NCI-H187 (cell line): ENCODE data around the gene NCKAP5.

Experiments used
- DNase-seq, 2 experiments: peaks; one replicate each; lab custom pipeline; 2025; lab: John Stamatoyannopoulos, UW

The NCKAP5 gene

DNA sequence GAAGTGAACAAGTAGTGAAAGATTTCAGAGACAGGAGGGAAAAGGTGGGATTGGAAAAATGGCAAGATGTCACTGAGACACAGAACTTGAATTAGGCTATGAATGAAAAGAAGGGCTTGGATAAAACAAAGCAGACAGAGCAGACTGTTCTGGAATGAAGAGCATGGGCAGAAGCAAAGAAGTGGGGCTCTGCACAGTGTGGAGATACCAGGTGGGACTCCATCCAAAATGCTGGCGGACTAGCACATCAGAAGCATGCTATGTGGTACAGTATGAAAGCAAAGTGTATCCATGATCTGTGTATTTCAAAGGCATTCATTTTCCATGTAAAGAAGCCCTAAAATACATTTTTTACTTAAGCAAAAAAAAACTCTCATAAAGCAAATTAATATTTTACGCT is 487.4 kb downstream of the NCKAP5 start:
- DNase-seq: no peak

DNA sequence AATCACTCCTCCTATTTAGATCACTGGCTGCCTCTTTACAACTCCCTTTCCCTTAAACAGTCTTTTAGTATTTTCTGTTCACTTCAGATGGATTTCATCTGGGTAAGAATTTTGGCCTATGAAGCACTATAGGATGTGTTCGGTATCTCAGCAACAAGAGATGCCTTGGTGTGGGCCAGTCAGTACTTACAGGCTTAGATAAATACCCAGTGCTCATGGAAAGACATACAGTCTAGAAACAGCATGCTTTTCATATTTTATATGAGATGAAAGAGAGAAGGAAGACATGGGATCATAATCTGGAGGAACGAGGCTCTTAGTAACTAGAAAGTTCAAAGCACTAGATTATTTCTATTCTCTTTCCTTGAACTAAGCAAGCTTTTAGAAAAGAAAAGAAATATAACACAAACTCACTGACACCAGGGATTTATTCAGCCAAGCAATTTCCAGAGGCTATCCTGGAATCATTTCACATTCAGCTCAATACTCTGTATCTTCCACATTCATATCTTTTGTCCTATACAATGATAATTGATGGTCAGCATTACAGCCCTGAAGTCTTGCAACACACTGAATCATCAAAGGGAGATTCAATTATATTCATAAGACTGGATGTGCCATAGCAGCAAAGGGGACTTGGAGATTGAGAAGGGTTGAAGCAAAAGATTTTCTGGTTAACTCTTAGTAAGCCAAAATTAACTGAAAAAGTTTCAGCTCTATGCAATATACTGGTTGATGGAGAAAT is 489.4 kb downstream of the NCKAP5 start:
- DNase-seq: no peak

DNA sequence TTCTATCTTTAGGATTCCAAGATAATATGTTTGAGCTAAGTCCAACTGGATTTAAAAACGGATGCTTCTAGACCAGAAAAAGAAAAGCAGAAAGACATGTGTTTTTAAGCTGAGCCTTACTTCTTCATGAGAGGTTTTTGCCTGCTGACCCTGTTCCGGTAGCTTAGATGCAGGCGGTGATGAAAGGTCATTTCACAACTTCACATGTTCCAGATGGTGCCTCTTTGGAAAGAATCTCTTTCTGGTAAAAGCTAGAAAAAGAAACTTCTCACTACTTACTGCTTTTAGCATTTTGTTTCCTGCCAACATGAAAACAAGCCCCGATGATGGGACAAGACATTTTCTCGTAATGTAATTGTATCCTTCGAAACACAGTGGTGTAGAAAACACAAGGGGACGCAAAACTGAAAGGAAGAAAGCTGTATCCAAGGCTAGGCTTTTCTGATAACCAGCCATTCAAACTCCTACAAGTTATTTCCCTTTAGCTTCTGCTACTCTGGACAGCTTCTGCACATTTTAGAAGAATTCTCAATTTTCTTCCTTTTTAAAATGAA is 490.9 kb downstream of the NCKAP5 start:
- DNase-seq: no peak

DNA sequence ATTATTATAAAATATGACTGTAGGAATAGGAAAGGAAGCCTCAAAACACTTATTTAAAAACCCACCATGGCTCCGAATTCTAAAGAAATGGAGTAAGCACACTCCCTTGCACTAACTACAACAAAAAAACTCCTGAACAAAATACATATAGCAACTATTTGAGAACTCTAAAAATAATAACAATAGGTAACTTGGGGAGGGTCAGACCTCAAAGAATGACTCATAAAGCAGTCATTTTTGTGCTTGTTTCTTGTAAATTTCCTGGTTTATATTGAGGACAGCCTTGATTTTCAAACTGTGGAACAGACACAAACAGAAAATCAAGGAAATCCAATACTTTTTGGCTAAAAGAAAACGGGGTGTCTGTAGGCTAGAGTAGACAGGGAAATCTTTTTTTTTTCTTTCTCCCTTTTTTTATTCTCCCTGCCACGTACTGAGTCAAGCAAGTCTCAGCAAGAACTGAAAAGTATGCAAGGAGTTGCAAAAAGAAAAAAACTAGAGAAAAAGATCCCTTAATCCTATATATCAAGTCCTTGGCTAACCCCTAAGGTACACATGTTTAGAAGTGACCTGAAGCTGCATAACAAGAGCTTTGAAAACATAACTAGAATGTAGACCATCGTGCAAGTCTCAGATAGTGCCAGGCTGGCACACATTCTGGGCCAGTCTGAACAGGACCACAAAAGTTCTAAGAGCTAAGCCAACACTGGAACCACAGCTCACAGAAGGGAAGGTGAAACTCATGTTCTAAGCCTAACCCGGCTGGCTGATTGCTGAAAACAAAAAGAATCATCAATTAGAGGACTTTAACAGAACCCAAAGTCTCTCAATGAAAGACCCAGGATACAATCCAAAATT is 495.2 kb downstream of the NCKAP5 start:
- DNase-seq: no peak

DNA sequence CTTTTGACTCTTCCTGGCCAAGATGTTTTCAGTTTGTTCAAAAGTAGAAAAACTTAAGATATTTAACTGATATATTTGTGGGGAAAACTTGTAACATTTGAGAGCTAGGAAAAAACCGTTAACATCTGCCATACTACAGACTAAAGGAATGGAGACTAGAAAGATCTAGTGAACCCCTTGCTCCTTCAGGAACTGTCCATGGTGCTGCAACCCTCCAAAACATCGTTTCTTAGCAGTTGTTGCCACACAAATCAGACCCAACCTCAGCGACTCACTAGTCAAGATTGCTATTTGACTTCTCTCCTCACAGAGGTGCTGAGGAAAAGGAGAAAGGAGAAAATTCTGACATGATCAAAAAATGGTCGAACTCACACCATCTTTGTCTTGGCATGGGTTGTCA is 504.5 kb downstream of the NCKAP5 start:
- no peak for DNase-seq

DNA sequence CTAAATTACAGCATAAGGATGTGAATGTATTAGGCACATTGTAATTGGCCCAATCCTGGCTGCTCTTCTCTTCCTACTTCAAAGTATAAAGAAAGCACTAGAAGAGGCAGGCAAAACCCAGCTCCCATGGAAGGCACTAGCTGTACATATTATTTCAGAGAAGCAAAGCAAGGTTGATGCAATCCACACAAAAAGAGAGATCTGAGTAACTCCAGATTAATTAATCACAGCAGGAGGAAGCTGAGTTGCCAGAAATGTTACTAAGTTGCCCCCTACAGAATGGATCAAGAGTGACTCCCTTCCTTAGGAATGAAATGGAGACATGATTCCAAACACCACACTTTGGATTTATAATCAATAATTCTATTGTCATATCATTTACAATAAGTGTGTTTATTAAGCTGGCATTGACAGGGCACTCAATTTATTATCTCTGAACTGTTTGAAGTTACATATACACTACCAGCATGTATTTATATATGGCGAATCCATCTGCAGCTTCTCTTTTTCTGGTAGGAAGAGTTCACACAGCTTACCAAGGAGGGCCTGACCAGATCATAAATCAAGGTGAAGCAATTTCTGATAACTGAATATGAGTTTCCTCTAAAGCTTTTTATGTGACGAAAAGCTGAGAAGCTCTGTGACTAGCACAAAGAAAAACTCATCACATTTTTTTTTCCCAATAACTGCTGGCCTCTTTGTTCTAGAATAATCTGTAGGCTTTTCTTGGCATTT is 505.2 kb downstream of the NCKAP5 start:
- no peak for DNase-seq

DNA sequence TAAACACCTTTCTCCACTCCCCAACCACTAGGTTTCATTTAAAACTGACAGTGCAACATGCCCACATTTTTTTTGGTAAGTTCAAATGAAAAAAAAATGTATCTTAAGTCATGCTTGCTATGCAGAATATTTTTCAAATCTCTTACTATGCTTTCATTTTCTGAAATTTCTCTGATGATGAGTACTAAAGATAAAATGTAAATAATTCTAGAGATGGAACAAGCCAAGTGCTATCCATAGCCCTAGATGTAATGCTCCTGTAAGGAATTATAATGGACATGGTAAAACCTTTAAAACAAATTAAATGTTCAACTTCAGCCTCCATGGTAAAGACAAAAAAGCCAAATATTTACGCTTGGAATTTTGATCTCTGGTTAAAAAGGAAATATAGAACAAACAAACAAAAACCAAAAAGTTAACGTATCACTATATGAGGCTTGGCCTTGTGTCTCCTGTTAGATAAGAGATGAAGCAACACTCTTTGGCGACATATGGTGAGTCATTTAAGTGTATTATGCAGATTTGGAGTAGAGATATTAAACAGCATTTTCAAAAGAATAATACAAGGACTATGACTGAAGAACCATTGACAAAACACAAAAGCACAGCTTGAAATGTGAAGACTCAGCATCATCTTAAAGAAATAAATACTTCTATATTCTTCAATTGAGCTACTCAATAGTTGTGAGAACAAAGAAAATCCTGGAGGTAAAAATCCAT is 506.2 kb downstream of the NCKAP5 start:
- no peak for DNase-seq

DNA sequence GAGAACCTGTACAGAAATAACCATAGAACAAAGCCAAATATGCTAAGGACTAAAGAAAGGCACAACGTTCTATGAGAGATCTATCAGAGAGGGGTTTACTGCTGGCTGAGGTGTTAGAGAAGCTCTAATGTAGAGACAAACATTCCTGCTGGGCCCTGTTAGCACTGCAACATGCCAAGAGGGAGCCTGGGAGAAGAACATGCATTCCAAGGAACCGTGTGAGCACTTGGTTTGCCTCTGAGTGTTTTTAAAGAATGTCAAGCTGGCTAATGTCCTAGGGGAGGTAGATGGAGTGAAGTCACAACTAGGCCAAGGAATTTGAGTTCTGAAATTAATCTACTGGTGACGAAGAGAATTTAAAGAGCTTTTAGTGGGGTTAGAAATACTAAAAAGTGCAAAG is 514.0 kb downstream of the NCKAP5 start:
- DNase-seq: no peak

DNA sequence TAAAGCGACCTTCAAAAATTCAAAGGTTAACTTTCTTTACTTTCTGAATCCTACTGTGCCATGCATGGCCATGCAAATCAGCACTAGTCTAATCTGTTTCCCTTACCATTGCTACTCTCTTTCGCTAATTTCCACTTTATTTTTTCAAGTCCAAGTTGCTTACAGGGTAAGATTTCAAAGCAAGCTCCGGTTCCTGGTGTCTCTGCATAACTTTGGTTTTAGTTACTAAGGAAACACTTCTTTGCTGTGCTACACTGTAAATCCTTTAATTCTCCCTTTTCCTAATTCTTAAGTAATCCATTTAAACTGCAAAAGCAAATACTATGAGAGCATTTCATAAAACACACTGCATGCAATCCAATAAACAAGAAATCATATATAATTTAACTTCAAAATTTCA is 514.7 kb downstream of the NCKAP5 start:
- DNase-seq: no peak

DNA sequence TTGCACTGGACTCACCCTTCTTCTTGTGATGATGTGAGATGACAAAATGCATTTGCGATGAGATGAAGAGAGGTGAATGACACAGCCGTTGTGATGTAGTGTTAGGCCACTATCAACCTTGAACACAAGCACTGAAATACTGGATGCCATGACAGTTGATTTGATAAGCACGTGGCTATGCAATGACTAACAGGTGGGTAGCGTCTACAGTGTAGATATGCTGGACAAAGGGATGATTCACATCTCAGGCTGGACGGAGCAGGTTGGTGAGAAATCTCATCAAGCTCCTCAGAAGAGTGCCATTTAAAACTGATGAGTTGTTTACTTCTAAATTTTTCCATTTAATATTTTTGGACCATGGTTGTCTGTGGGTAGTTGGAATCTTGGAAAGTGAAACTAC is 522.5 kb downstream of the NCKAP5 start:
- no peak for DNase-seq

DNA sequence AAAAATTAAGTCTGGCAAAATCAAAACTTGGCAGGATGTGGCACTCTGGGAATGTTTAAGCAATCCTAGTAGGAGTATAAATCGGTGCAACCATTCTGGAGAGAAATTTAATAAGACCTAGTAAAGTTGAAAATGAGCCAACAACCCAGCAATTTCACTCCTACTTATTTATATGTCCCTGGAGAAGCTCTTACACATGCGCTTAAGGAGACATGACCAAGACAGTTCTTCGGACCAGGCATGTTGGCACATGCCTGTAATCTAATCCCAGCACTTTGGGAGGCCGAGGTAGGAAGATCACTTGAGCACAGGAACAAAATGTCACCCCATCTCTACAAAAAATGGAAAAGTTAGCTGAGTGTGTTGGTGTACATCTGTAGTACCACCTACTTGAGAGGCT is 523.7 kb downstream of the NCKAP5 start:
- DNase-seq: no peak

DNA sequence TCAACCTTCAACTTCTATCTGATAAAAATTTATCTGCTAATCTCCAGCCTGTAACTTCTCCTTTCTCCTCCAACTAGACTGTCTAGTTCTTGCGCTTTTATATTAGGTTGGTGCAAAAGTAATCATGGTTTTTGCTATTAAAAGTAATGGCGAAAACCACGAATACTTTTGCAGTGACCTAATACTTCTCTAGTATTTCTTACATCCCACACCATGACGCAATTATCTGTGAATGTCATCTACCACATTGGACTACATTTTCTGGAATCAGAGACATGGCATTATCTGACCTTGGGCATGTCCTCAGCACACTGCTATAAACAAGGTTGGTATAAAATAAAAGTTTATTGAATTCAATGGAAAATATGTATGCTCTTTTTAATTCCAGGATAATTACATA is 528.1 kb downstream of the NCKAP5 start:
- DNase-seq: no peak

DNA sequence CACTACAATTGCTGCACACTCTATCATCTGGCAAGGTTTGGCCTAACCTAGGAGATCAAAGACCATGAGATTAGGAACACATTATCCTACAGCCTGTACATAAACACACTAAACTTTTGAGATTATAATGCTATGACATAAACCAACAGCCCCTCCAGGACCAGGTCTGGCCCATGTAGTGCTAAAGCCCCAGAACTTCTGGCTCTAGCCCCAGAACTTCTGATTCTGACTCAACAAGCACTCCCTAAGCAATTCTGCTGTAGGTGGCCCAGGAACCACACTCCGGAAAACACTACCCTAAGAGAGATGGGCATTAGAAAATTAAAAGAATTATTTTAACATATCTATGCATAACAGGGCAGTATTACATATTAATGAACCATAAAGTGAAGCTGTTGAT is 528.7 kb downstream of the NCKAP5 start:
- DNase-seq: no peak

DNA sequence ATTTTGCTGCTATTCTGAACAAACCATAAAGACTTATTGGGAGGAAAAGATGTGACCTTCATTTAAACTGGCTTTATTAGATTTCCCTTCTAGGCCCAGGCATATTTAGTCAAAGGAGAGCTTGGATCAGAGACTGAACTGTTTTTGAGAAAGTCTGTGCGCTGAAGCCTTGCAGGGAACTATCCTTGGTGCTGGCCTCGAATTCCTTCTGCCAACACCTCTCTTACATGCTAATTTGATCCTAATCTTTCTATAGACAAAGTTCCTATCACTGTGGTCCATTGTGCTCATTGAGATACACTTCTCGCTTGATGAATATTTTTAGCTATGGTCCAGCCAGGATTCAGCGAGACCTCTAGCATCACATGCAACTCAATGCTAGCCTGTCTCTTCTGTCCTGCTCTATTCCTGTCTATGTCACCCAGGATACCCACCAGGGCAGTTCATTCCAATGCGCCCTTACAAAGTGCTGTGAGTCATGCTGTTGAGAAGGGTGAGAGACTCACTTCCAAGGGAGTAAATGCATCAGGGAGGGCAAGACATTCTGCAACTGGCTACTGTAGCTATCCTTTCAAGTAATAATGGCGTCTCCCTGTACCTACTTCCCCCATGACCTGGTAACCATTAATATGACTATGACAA is 541.6 kb downstream of the NCKAP5 start:
- DNase-seq: no peak

DNA sequence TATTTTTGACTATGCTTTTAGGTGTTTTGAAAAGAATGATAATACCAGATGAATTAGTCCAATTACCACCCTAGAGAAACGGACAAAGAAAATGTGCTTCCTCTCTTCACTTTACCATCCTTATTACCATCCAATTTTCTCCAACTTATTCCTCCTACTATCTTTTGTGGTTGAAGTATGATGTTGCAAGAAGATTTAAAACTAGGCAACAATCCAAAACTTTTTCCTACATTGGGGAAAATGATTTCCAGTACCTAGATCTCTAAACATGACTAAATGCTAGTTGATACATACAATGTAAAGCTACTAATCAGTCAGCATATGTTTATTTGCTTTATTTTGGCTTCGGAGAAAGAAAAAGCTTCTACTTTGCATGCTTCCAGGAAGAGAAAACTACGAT is 543.3 kb downstream of the NCKAP5 start:
- DNase-seq: no peak

DNA sequence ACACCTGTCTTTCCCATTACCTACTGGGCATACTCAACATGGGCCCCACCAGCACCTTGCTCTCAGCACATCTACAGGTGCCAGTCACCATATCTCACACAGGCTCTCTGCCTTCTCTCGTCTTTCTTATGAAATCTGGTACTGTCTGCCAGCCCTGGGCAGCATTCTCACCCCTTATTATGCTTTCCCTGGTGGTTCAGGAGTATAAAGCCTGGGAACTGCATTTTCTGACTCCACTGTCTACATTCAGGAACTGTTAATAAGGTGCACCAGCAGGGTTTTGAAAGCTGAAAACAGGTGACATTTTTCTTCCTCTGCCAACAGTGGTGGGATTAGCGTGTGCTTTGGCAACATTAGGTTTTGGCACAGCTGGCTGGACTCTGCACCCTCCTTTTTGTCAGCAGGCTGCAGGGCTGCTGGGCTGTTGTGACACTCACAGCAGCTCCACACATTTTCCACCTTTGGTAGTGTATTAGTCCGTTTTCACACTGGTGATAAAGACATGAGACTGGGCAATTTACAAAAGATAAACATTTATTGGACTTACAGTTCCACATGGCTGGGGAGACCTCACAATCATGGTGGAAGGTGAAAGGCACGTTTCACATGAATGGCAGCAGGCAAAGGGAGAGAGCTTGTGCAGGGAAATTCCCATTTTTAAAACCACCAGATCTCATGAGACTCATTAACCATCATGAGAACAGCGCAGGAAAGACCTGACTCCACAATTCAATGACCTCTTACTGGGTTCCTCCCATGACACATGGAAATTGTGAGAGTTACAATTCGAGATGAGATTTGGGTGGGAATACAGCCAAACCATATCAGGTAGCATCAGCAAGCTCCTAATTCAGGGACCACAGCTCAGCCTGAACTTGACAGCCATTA is 555.2 kb downstream of the NCKAP5 start:
- no peak for DNase-seq

DNA sequence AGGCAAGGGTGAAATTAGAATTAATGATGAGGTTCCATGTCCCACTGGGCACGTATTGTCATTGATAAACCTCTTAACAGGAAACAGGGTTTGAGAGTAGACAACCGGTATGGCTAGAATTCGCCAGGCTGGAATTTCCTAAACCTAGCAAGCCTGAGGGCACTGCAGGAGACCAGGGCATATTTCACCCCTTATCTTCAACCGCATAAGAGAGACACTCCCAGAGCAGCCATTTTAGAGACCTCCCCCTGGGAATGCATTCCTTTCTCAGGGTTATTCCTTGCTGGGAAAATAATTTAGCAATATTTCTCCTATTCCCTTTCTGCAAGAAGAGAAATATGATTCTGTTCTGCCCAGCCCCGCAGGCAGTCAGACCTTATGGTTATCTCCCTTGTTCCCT is 563.6 kb downstream of the NCKAP5 start:
- no peak for DNase-seq

DNA sequence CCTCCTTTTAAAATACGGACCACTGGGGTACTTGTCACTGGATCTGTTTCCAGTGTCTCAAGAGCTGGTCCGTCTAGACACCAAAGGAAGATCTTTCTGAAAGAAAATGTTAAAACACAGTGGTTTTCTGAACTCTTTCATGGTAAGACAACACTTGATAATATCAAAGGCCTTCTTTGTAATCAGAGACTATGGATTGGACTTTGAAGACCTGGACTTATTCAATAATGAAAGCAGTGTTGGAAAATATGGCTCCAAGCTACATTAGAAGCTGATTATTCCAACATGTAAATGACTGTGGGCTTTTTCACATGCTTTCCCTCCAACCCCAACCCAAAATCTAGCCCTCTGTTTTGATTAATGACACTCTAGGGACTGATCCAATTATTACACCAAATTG is 568.8 kb downstream of the NCKAP5 start:
- no peak for DNase-seq

DNA sequence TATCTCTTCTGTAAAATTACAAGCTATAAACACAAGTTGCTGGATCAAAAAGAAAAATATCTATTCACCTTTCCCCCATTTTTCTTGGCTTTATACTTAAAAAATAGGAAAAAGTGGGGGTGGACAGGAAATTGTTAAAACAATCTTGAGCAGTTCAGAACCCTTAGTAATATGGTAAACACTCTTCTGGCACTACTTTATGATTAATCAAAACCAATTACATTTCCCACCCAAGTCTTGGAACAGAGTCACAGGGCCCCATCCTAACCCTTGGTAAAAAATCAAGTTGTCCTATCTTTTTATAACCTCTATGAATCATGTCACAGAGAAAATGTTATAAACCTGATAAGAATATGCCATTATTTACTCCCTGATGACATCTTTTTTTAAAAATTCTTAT is 570.0 kb downstream of the NCKAP5 start:
- DNase-seq: no peak

DNA sequence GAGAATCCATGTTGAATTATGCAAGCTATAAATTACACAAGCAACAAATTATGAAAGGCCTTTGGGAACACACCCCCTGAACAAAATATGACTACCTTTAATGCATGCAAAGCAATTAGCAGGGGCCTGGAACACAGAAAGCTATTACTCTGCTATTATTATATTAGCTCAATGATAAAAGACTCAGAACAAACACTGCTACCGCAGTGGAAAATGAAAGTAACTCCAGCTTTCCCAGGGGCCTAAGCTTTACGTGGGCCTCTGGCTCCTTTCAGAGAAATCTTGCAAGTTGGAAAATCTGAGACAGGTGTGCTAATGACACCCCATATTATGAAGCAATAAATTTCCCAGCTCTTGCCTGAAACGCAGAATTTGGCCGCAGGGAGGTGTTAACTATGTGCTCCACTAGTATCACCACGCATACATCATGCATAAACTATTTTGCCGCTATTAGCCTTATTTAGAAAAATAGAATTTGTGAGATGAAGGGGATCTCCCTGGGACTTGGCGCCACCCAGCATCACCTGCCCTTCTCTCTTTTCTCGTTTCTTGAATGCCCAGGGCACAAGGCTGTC is 576.7 kb downstream of the NCKAP5 start:
- no peak for DNase-seq
